ENCODE results near the gene DCTD. TPM values are rescaled to one million over a fixed set of nuclear protein-coding genes. Genes with fewer than 3 reads are reported as not detected.

DCTD gene
- total RNA-seq, 1 donor from 2014 or later, result 44.5 TPM

DNA sequence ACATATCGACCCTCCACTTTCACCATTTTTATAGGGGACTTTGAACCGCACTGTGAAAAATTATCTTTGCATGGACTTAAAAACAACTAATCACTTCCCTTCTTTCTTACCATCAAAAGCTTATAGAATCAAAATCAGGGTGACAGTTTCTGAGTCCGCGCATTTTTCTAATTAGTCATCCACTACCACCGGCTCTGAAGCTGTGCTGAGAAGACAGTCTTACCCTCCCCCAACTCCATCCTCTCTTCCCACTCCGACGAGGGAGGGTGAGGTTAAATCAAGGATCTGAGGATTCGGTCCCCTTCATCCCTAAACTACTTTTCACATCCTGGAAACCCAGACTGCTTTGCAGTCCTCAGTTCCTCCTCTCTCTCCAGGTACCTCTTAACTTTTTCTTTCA lies 4.2 kb downstream of the DCTD start:
- TF ChIP-seq, protein P1, sequence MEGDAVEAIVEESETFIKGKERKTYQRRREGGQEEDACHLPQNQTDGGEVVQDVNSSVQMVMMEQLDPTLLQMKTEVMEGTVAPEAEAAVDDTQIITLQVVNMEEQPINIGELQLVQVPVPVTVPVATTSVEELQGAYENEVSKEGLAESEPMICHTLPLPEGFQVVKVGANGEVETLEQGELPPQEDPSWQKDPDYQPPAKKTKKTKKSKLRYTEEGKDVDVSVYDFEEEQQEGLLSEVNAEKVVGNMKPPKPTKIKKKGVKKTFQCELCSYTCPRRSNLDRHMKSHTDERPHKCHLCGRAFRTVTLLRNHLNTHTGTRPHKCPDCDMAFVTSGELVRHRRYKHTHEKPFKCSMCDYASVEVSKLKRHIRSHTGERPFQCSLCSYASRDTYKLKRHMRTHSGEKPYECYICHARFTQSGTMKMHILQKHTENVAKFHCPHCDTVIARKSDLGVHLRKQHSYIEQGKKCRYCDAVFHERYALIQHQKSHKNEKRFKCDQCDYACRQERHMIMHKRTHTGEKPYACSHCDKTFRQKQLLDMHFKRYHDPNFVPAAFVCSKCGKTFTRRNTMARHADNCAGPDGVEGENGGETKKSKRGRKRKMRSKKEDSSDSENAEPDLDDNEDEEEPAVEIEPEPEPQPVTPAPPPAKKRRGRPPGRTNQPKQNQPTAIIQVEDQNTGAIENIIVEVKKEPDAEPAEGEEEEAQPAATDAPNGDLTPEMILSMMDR (IDR thresholded peaks at IDR 0.05; ENCODE audit: partially characterized antibody, unreplicated experiment), result no peak
- H3K27ac Mint-ChIP-seq (ENCODE audit: unreplicated experiment), result no peak overlapping the region
- H3K27me3 Mint-ChIP-seq (ENCODE audit: unreplicated experiment), result peaks cover 3% of the 10 kb centered on the region
- no peaks in the 10 kb centered on the region for H3K36me3 Mint-ChIP-seq (ENCODE audit: unreplicated experiment)
- DNase-seq, result no peak
- peaks cover 8% of the 10 kb centered on the region for H3K4me1 Mint-ChIP-seq (ENCODE audit: low read depth, unreplicated experiment)
- H3K4me3 Mint-ChIP-seq (ENCODE audit: unreplicated experiment), result no peak overlapping the region
- peaks cover 5% of the 10 kb centered on the region for H3K9me3 Mint-ChIP-seq (ENCODE audit: unreplicated experiment)

DNA sequence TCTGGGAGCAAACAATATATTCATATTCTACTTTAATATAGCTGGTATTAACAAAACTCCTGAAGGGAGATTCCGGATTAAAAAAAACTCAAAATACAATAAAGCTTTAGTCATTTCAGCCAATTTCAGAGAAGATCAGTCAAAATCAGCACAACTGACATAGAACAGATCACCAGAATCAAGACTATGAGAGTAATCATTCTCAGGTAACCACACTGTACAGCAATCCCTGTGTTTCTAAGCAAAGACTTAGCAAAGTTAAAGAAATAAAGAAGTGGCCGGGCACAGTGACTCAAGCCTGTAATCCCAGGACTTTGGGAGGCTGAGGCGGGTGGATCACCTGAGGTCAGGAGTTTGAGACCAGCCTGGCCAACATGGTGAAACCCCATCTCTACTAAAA lies 9.1 kb downstream of the DCTD start:
- TF ChIP-seq, protein P1 (IDR thresholded peaks at IDR 0.05; ENCODE audit: partially characterized antibody, unreplicated experiment), result no peak
- H3K4me1 Mint-ChIP-seq (ENCODE audit: low read depth, unreplicated experiment), result peaks cover 23% of the 10 kb centered on the region
- H3K9me3 Mint-ChIP-seq (ENCODE audit: unreplicated experiment), result peaks cover 9% of the 10 kb centered on the region
- H3K27me3 Mint-ChIP-seq (ENCODE audit: unreplicated experiment), result peaks cover 10% of the 10 kb centered on the region
- H3K4me3 Mint-ChIP-seq (ENCODE audit: unreplicated experiment), result no peak overlapping the region
- H3K36me3 Mint-ChIP-seq (ENCODE audit: unreplicated experiment), result no peaks in the 10 kb centered on the region
- H3K27ac Mint-ChIP-seq (ENCODE audit: unreplicated experiment), result no peak overlapping the region
- no peak for DNase-seq

GRCh38 chr4:182907396-182907795 lies 9.8 kb downstream of the DCTD start:
- no peak for DNase-seq
- H3K4me1 Mint-ChIP-seq (ENCODE audit: low read depth, unreplicated experiment), result peaks cover 24% of the 10 kb centered on the region

DNA sequence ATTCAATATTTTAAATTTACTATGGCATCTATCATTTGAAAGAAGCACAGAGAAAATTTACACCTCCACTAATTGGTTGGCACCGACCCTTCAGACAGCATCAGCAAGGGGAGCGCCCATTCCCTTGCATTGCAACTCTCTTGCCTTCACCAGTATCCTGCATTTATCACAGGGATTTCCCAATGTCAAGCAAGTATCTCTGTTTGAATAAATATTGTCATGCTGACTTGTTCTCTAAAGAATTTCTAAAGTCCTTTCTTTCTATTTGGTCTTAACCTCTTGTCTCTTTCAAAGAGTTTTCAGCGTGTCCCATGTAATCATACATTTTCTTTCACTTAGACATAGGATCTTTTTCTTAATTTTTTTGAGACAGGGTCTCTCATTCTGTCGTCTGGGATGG lies 10.4 kb downstream of the DCTD start:
- H3K27ac Mint-ChIP-seq (ENCODE audit: unreplicated experiment), result no peak overlapping the region
- H3K27me3 Mint-ChIP-seq (ENCODE audit: unreplicated experiment), result peaks cover 10% of the 10 kb centered on the region
- DNase-seq, result no peak
- peaks cover 28% of the 10 kb centered on the region for H3K4me1 Mint-ChIP-seq (ENCODE audit: low read depth, unreplicated experiment)
- TF ChIP-seq, protein P1 (IDR thresholded peaks at IDR 0.05; ENCODE audit: partially characterized antibody, unreplicated experiment), result no peak
- peaks cover 9% of the 10 kb centered on the region for H3K9me3 Mint-ChIP-seq (ENCODE audit: unreplicated experiment)
- H3K36me3 Mint-ChIP-seq (ENCODE audit: unreplicated experiment), result no peaks in the 10 kb centered on the region
- no peak overlapping the region for H3K4me3 Mint-ChIP-seq (ENCODE audit: unreplicated experiment)

More at GRCh38 chr4:182907396-182907795, 9.8 kb downstream of the DCTD start:
- peaks cover 9% of the 10 kb centered on the region for H3K9me3 Mint-ChIP-seq (ENCODE audit: unreplicated experiment)
- H3K27ac Mint-ChIP-seq (ENCODE audit: unreplicated experiment), result no peak overlapping the region
- no peaks in the 10 kb centered on the region for H3K36me3 Mint-ChIP-seq (ENCODE audit: unreplicated experiment)
- no peak overlapping the region for H3K4me3 Mint-ChIP-seq (ENCODE audit: unreplicated experiment)
- TF ChIP-seq, protein P1 (IDR thresholded peaks at IDR 0.05; ENCODE audit: partially characterized antibody, unreplicated experiment), result no peak
- peaks cover 10% of the 10 kb centered on the region for H3K27me3 Mint-ChIP-seq (ENCODE audit: unreplicated experiment)

DNA sequence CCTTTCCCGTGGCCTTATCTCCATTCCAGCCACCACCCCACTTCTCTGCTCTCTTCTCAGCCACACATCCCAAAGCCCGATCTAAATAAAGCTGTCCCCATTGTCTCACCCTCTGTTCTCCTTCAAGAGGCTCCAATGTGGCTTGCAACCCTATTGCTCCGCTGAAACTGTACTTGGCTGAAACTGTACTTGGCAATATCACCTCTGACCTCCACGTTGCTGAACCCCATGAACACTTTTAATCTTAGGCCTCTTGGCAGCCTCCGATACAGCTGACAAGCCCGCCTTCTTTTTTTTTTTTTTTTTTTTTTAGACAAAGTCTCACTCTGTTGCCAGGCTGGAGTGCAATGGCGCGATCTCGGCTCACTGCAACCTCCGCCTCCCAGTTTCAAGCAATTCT lies 12.1 kb downstream of the DCTD start:
- Mint-ChIP-seq H3K9me3 (ENCODE audit: unreplicated experiment) (peaks cover 9% of the 10 kb centered on the region), H3K36me3 (ENCODE audit: unreplicated experiment) (no peaks in the 10 kb centered on the region), H3K4me3 (ENCODE audit: unreplicated experiment) (peak overlapping the region; percentile 61), H3K4me1 (ENCODE audit: low read depth, unreplicated experiment) (peaks cover 35% of the 10 kb centered on the region), H3K27ac (ENCODE audit: unreplicated experiment) (peak overlapping the region; percentile 16), H3K27me3 (ENCODE audit: unreplicated experiment) (peaks cover 10% of the 10 kb centered on the region)
- TF ChIP-seq, protein P1 (IDR thresholded peaks at IDR 0.05; ENCODE audit: partially characterized antibody, unreplicated experiment), result no peak
- no peak for DNase-seq
